H1 (cell line): Measurements from ENCODE around the gene HUWE1. TPM values are rescaled to one million over a fixed set of nuclear protein-coding genes. Genes with fewer than 3 reads are reported as not detected.

Experiments
- CTCF ChIA-PET: fragments of 300-600 bp; sonication (Branson Sonifier 250); formaldehyde crosslinking; loops from one replicate; lab custom pipeline; 2021; ENCODE audit not compliant: partially characterized antibody; lab: Charles Lee
- POLR2A ChIA-PET: fragments of 300-600 bp; sonication (Branson Sonifier 250); formaldehyde crosslinking; loops from one replicate; lab custom pipeline; 2021; ENCODE audit warnings: inconsistent platforms; ENCODE audit not compliant: partially characterized antibody; lab: Charles Lee
- DNase-seq, 2 experiments: peaks; one replicate each; pipeline versions ENCODE4 v3.0.0 to v3.0.0-alpha.2; 2010 to 2022; ENCODE audit warnings: low spot score in 2 of 2, low read depth in 1 of 2, mixed read lengths in 1 of 2
- FAIRE-seq: peaks from 2 replicates; lab custom pipeline; 2011; peaks lifted over from hg19 to GRCh38; lab: Jason Lieb, UNC
- H2AFZ ChIP-seq: 2 replicates; pipeline ENCODE4 v1.8.1; 2012; ENCODE audit warnings: low read length, inconsistent platforms
- H2AK5ac ChIP-seq: 2 replicates; pipeline ENCODE4 v1.6.1; 2013; ENCODE audit warnings: low read depth, low read length
- H2BK120ac ChIP-seq: replicated peaks from 2 replicates; pipeline ENCODE3; 2013; ENCODE audit warnings: low read depth, low read length, inconsistent platforms
- H2BK12ac ChIP-seq: 2 replicates; pipeline ENCODE4 v1.6.1; 2013; ENCODE audit warnings: low read depth, low read length
- H2BK15ac ChIP-seq: 2 replicates; pipeline ENCODE4 v1.6.1; 2013; ENCODE audit warnings: low read length
- H2BK20ac ChIP-seq: 2 replicates; pipeline ENCODE4 v1.6.1; 2013; ENCODE audit warnings: low read length
- H2BK5ac ChIP-seq: 2 replicates; pipeline ENCODE4 v1.6.1; 2013; ENCODE audit warnings: low read depth, low read length
- H3K14ac ChIP-seq: 2 replicates; pipeline ENCODE4 v1.6.1; 2013; ENCODE audit warnings: inconsistent platforms; ENCODE audit not compliant: insufficient read length
- H3K18ac ChIP-seq: 2 replicates; pipeline ENCODE4 v1.6.1; 2013; ENCODE audit warnings: low read length; ENCODE audit errors: extremely low read depth
- H3K23ac ChIP-seq: 2 replicates; pipeline ENCODE4 v1.6.1; 2013; ENCODE audit warnings: inconsistent platforms; ENCODE audit not compliant: insufficient read length
- H3K23me2 ChIP-seq: 2 replicates; pipeline ENCODE4 v1.6.1; 2013; ENCODE audit warnings: low read depth, low read length
- H3K27ac ChIP-seq: 2 replicates; pipeline ENCODE4 v1.6.1; 2011; ENCODE audit warnings: low read depth, low read length, inconsistent platforms
- H3K27me3 ChIP-seq, 4 experiments: replicated peaks in 1 of 4; 1 replicate in 1 of 4; 2 replicates in 3 of 4; pipeline versions ENCODE4 v1.6.1 to v1.8.1; 2011 to 2013; ENCODE audit warnings: low read length in 3 of 4, mild to moderate bottlenecking in 3 of 4, inconsistent platforms in 2 of 4, mixed read lengths in 2 of 4, moderate library complexity in 1 of 4; ENCODE audit not compliant: control insufficient read depth in 3 of 4, insufficient read depth in 3 of 4; ENCODE audit errors: extremely low read depth in 1 of 4
- H3K36me3 ChIP-seq, 4 experiments: 2 replicates each; pipeline versions ENCODE4 v1.6.1 to v1.8.1; 2011 to 2013; ENCODE audit warnings: mild to moderate bottlenecking in 4 of 4, low read length in 3 of 4, moderate library complexity in 2 of 4, control low read depth in 1 of 4, inconsistent platforms in 1 of 4; ENCODE audit not compliant: insufficient read depth in 4 of 4, control insufficient read depth in 2 of 4
- H3K4ac ChIP-seq: replicated peaks from 2 replicates; pipeline ENCODE3; 2013; ENCODE audit warnings: low read length, low read depth, mixed read lengths, inconsistent platforms; ENCODE audit not compliant: insufficient read length
- H3K4me1 ChIP-seq, 4 experiments: replicated peaks in 1 of 4; 1 replicate in 1 of 4; 2 replicates in 3 of 4; pipeline versions ENCODE4 v1.6.1 to v1.8.1; 2011 to 2013; ENCODE audit warnings: low read length in 3 of 4, inconsistent platforms in 2 of 4, mixed read lengths in 1 of 4; ENCODE audit not compliant: insufficient read depth in 4 of 4, control insufficient read depth in 3 of 4
- H3K4me2 ChIP-seq, 2 experiments: 2 replicates each; pipeline versions ENCODE4 v1.6.1 to v1.8.1; 2011 to 2013; ENCODE audit warnings: low read depth in 2 of 2, low read length in 2 of 2, control low read depth in 1 of 2, inconsistent platforms in 1 of 2, mild to moderate bottlenecking in 1 of 2; ENCODE audit not compliant: insufficient read depth in 1 of 2
- H3K4me3 ChIP-seq, 4 experiments: fragments of 200-600, 300-600 bp in 1 of 4; sonication (generic), shearing (Covaris generic), sonication (Bioruptor Twin) in 1 of 4; 2 replicates each; pipeline versions ENCODE4 v1.5.1 to v1.8.1; 2011 to 2016; ENCODE audit warnings: low read length in 4 of 4, low read depth in 3 of 4, control low read depth in 2 of 4, inconsistent platforms in 2 of 4, mild to moderate bottlenecking in 2 of 4, mixed read lengths in 1 of 4, moderate library complexity in 1 of 4; ENCODE audit not compliant: insufficient read depth in 2 of 4; ENCODE audit errors: extremely low read depth in 1 of 4
- H3K56ac ChIP-seq: replicated peaks from 2 replicates; pipeline ENCODE3; 2013; ENCODE audit warnings: low read depth, mild to moderate bottlenecking, mixed read lengths, low read length, inconsistent platforms; ENCODE audit not compliant: insufficient read length
- H3K79me1 ChIP-seq: 2 replicates; pipeline ENCODE4 v1.6.1; 2013; ENCODE audit warnings: low read depth, low read length, control low read depth
- H3K79me2 ChIP-seq, 2 experiments: 2 replicates each; pipeline versions ENCODE4 v1.6.1 to v1.8.1; 2012 to 2013; ENCODE audit warnings: low read length in 2 of 2, mild to moderate bottlenecking in 2 of 2, inconsistent platforms in 1 of 2; ENCODE audit not compliant: insufficient read depth in 2 of 2, control insufficient read depth in 1 of 2
- H3K9ac ChIP-seq, 4 experiments: replicated peaks in 1 of 4; 1 replicate in 1 of 4; 2 replicates in 3 of 4; pipeline versions ENCODE4 v1.6.1 to v1.8.1; 2011 to 2013; ENCODE audit warnings: low read depth in 3 of 4, low read length in 3 of 4, control low read depth in 2 of 4, mild to moderate bottlenecking in 2 of 4, moderate library complexity in 2 of 4, inconsistent platforms in 1 of 4; ENCODE audit errors: extremely low read depth in 1 of 4
- H3K9me3 ChIP-seq, 2 experiments: 2 replicates each; pipeline versions ENCODE4 v1.6.1 to v1.8.1; 2012 to 2013; ENCODE audit warnings: mild to moderate bottlenecking in 2 of 2, moderate library complexity in 2 of 2, control low read depth in 1 of 2, inconsistent platforms in 1 of 2, low read depth in 1 of 2, low read length in 1 of 2, mixed read lengths in 1 of 2; ENCODE audit not compliant: insufficient read depth in 2 of 2
- H4K20me1 ChIP-seq, 2 experiments: replicated peaks in 1 of 2; 2 replicates each; pipeline versions ENCODE3 to v1.8.1; 2011 to 2013; ENCODE audit warnings: inconsistent platforms in 2 of 2, low read length in 2 of 2, mild to moderate bottlenecking in 1 of 2; ENCODE audit not compliant: insufficient read depth in 2 of 2, control insufficient read depth in 1 of 2
- H4K5ac ChIP-seq: 2 replicates; pipeline ENCODE4 v1.6.1; 2013; ENCODE audit warnings: low read length, low read depth, mixed read lengths, inconsistent platforms; ENCODE audit not compliant: insufficient read length
- H4K8ac ChIP-seq: 2 replicates; pipeline ENCODE4 v1.8.0; 2013; ENCODE audit warnings: mild to moderate bottlenecking, moderate library complexity, low read length, inconsistent platforms; ENCODE audit not compliant: insufficient read depth; ENCODE audit errors: extremely low read depth
- H4K91ac ChIP-seq: replicated peaks from 2 replicates; pipeline ENCODE3; 2013; ENCODE audit warnings: low read length, mixed read lengths, inconsistent platforms; ENCODE audit not compliant: insufficient read length
- BACH1 ChIP-seq: IDR thresholded peaks from 2 replicates; pipeline ENCODE4 v1.6.1; 2012; ENCODE audit warnings: low read length, improper control_type of control experiment
- CHD2 ChIP-seq: IDR thresholded peaks from 2 replicates; pipeline ENCODE4 v1.6.1; 2012; ENCODE audit warnings: low read length, improper control_type of control experiment
- CREB1 ChIP-seq: IDR thresholded peaks from 2 replicates; pipeline ENCODE4 v1.6.1; 2012; ENCODE audit warnings: inconsistent platforms
- EGR1 ChIP-seq: IDR thresholded peaks from 2 replicates; pipeline ENCODE4 v1.6.1; 2011; ENCODE audit warnings: low read depth, low read length, borderline replicate concordance
- EP300 ChIP-seq, 2 experiments: IDR thresholded peaks; 1 replicate in 1 of 2; 2 replicates in 1 of 2; pipeline ENCODE4 v1.6.1; 2011 to 2012; ENCODE audit warnings: low read depth in 2 of 2, low read length in 2 of 2, mild to moderate bottlenecking in 2 of 2, borderline replicate concordance in 1 of 2, inconsistent platforms in 1 of 2, moderate library complexity in 1 of 2
- GABPA ChIP-seq: IDR thresholded peaks from 2 replicates; pipeline ENCODE4 v1.6.1; 2011; ENCODE audit warnings: mild to moderate bottlenecking, low read length, moderate library complexity, borderline replicate concordance; ENCODE audit not compliant: insufficient read depth
- GTF2F1 ChIP-seq: IDR thresholded peaks from 2 replicates; pipeline ENCODE4 v1.6.1; 2012; ENCODE audit warnings: low read depth, low read length, improper control_type of control experiment, borderline replicate concordance
- PHF8 ChIP-seq: fragments of 200-600 bp; sonication (generic); conservative IDR thresholded peaks from 2 replicates; pipeline ENCODE4 v1.7.1; 2012; ENCODE audit warnings: low read depth, mild to moderate bottlenecking, inconsistent platforms, low read length, moderate library complexity
- POLR2A ChIP-seq, 2 experiments: IDR thresholded peaks; 1 replicate in 1 of 2; 2 replicates in 1 of 2; pipeline ENCODE4 v1.6.1; 2011; ENCODE audit warnings: low read depth in 2 of 2, low read length in 2 of 2, mild to moderate bottlenecking in 2 of 2; ENCODE audit errors: control extremely low read depth in 1 of 2
- POU5F1 ChIP-seq: IDR thresholded peaks from 2 replicates; pipeline ENCODE4 v1.6.1; 2011; ENCODE audit warnings: low read depth, mild to moderate bottlenecking, low read length, moderate library complexity
- SP2 ChIP-seq: IDR thresholded peaks from 2 replicates; pipeline ENCODE4 v1.6.1; 2012; ENCODE audit warnings: mild to moderate bottlenecking, low read length, inconsistent platforms
- TAF7 ChIP-seq: optimal IDR thresholded peaks from 2 replicates; pipeline ENCODE3; 2011; ENCODE audit warnings: low read depth, mild to moderate bottlenecking, inconsistent platforms, low read length, moderate library complexity, borderline replicate concordance
- TEAD4 ChIP-seq: IDR thresholded peaks from 2 replicates; pipeline ENCODE4 v1.6.1; 2012; ENCODE audit warnings: low read depth, low read length, inconsistent platforms, mixed read lengths
- WGBS, 2 experiments: shearing (Covaris generic) in 1 of 2; methylation state at CpG; one replicate each; pipeline versions ENCODE4 v1.1.6 to v1.1.7; 2013 to 2015; ENCODE audit warnings: low lambda C conversion rate in 2 of 2, mixed read lengths in 2 of 2, inconsistent platforms in 1 of 2, low coverage in 1 of 2, missing lambda C conversion rate in 1 of 2; ENCODE audit not compliant: insufficient replicate concordance in 2 of 2, insufficient coverage in 1 of 2, insufficient read length in 1 of 2; ENCODE audit errors: extremely low coverage in 1 of 2, missing lambda C conversion rate in 1 of 2; 5-methylcytosine and 5-hydroxymethylcytosine counted together
- polyA plus RNA-seq, 7 experiments: library from polyadenylated mRNA; depleted of rRNA in 3 of 7; stranded (reverse) in 5 of 7; unstranded in 2 of 7; fragments of >200 nt in 5 of 7; fragments of 200-250 nt in 2 of 7; gene quantifications; 1 replicate in 5 of 7; 2 replicates in 1 of 7; 4 replicates in 1 of 7; pipeline versions ENCODE4 v1.2.1 to v1.2.3, GENCODE V29; 2011 to 2013; ENCODE audit warnings: missing spikeins in 2 of 7, mixed read lengths in 2 of 7
- total RNA-seq: library from RNA; stranded (reverse); fragmentation: NEBNext Ultra II Directional; extraction: Animal tissue kit (Norgen Biotek cat#: 25700); gene quantifications from 2 replicates; pipeline ENCODE4 v1.2.1, GENCODE V29; 2021

The HUWE1 gene
- total and polyA plus RNA-seq, 2 of the 8 experiments (the other 6 are each of a cell fraction or from before 2014, with no cell fraction given) = 114 to 252 TPM

DNA sequence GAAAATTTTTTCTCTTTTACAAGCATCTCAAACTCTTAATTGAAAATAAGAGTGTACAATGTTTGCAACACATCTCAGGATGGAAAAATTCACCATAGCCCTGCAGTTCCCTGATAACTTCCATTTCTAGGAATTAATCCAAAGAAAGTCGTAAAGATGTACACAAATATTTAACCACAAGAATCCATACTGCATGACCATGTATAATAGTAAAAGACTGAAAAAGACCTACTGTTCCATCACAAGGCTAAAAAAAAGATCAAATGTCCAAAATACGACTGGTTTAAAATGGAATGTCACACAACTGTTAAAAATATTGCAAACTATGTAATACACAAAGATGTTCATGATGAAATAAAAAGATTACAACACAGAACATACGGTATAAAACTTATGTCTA is 32.1 kb downstream of the HUWE1 start:
- peaks cover 0 to 68% of the 10 kb centered on the region in 2 experiments; a peak in 3 of 4 replicates for H3K79me2 ChIP-seq
- no peak overlapping the region for H2BK12ac ChIP-seq
- no peak for DNase-seq
- H2BK120ac ChIP-seq = no peak overlapping the region
- H3K18ac ChIP-seq = no peak overlapping the region
- peaks cover 7 to 50% (median 20%) of the 10 kb centered on the region in 4 experiments; a peak in 6 of 8 replicates for H3K36me3 ChIP-seq
- H3K4me1 ChIP-seq = no peaks in the 10 kb centered on the region
- H4K20me1 ChIP-seq = peaks cover 0 to 1% of the 10 kb centered on the region in 2 experiments
- no peaks in the 10 kb centered on the region; the same call in 1 of the 2 replicates for H3K79me1 ChIP-seq
- no peak for FAIRE-seq
- WGBS, 2 experiments = 85% methylated on average over 3 of the region's 3 CpGs; no CpG with 5 or more reads in 1 of the 2 experiments
- H4K5ac ChIP-seq = no peak overlapping the region
- H4K8ac ChIP-seq = no peak overlapping the region
- H3K4me3 ChIP-seq = no peak overlapping the region
- no peak overlapping the region for H2BK15ac ChIP-seq
- no peak overlapping the region for H2AFZ ChIP-seq
- POLR2A ChIA-PET = no interaction called here
- H3K56ac ChIP-seq = no peak overlapping the region
- no peak overlapping the region for H2AK5ac ChIP-seq
- H3K9me3 ChIP-seq = no peaks in the 10 kb centered on the region
- no peak overlapping the region for H3K9ac ChIP-seq
- no peaks in the 10 kb centered on the region for H3K27me3 ChIP-seq
- H2BK20ac ChIP-seq = no peak overlapping the region
- no peak overlapping the region for H2BK5ac ChIP-seq
- no peak overlapping the region for H4K91ac ChIP-seq
- H3K27ac ChIP-seq = no peak overlapping the region
- CTCF ChIA-PET = interaction anchor here (0.9 kb wide), 1 partner anchor 429 kb away, joined by 3 read pairs; no protein-coding TSS in a partner anchor
- H3K23ac ChIP-seq = no peak overlapping the region
- H3K4me2 ChIP-seq = no peak overlapping the region
- no peak overlapping the region for H3K4ac ChIP-seq
- no peak overlapping the region for H3K14ac ChIP-seq
- H3K23me2 ChIP-seq = no peaks in the 10 kb centered on the region
- no peak for TF ChIP-seq GTF2F1
- TF ChIP-seq POU5F1 = no peak
- no peak for TF ChIP-seq EGR1
- TF ChIP-seq EP300 (IDR thresholded peaks at IDR 0.05; ENCODE audit: borderline replicate concordance in 1 of 2, low read depth in 2 of 2, low read length in 2 of 2) = no peak
- TF ChIP-seq TEAD4 = no peak
- no peak for TF ChIP-seq CHD2
- no peak for TF ChIP-seq CREB1
- TF ChIP-seq GABPA = no peak
- no peak for TF ChIP-seq TAF7
- TF ChIP-seq PHF8 = no peak
- TF ChIP-seq BACH1 = no peak
- no peak for TF ChIP-seq POLR2A (IDR thresholded peaks at IDR 0.05; ENCODE audit: control extremely low read depth in 1 of 2, low read depth in 2 of 2, low read length in 2 of 2)
- TF ChIP-seq SP2 = no peak
